HepG2 (cell line): ENCODE results near the gene TAS2R40. TPM values are rescaled to one million over a fixed set of nuclear protein-coding genes. Genes with fewer than 3 reads are reported as not detected.

Experiments used
- AHR ChIP-seq: IDR thresholded peaks from 2 replicates; pipeline ENCODE4 v1.6.1; 2018; ENCODE audit warnings: missing genetic modification reagents, missing compliant biosample characterization
- HHEX ChIP-seq: IDR thresholded peaks from 2 replicates; pipeline ENCODE4 v1.6.1; 2016; ENCODE audit warnings: control low read depth
- HMG20A ChIP-seq: IDR thresholded peaks from 2 replicates; pipeline ENCODE4 v1.6.1; 2016; ENCODE audit warnings: borderline replicate concordance
- HNRNPUL1 ChIP-seq: fragments of 200-400 bp; formaldehyde crosslinking; IDR thresholded peaks from 2 replicates; pipeline ENCODE4 v1.6.1; 2017; ENCODE audit warnings: low read depth, mild to moderate bottlenecking, low read length, moderate library complexity
- MED1 ChIP-seq: sonication (generic); formaldehyde crosslinking; IDR thresholded peaks from 2 replicates; pipeline ENCODE4 v1.4.0; 2020; ENCODE audit warnings: missing genetic modification reagents
- PHF20 ChIP-seq: sonication (generic); formaldehyde crosslinking; IDR thresholded peaks from 2 replicates; pipeline ENCODE4 v1.5.0; 2020; ENCODE audit warnings: mild to moderate bottlenecking, missing genetic modification reagents
- ZNF33B ChIP-seq: sonication (generic); formaldehyde crosslinking; IDR thresholded peaks from 2 replicates; pipeline ENCODE4 v1.5.1; 2020; ENCODE audit warnings: mild to moderate bottlenecking, missing genetic modification reagents
- polyA plus RNA-seq, 8 experiments: library from polyadenylated mRNA; depleted of rRNA in 3 of 8; stranded (reverse) in 7 of 8; unstranded in 1 of 8; fragments of >200 nt; fragmentation: Illumina TruSeq in 4 of 8; extraction: Trizol in 4 of 8; gene quantifications; 2 replicates each; pipeline versions ENCODE4 v1.2.1 to v1.2.3, GENCODE V29; 2011 to 2016; ENCODE audit warnings: low read depth in 4 of 8, missing spikeins in 1 of 8, mixed read lengths in 1 of 8; ENCODE audit not compliant: insufficient read depth in 1 of 8
- total RNA-seq, 5 experiments: library from RNA; depleted of rRNA; stranded (reverse); fragments of >200 nt; fragmentation: Illumina TruSeq; extraction: Trizol; gene quantifications; 2 replicates each; pipeline ENCODE4 v1.2.3, GENCODE V29; 2016; ENCODE audit warnings: low read depth in 1 of 5
- TF ChIP-seq, protein P1 (sequence below): sonication (generic); formaldehyde crosslinking; IDR thresholded peaks from 2 replicates; pipeline ENCODE4 v1.4.0; 2020; ENCODE audit warnings: missing genetic modification reagents
- TF ChIP-seq, protein P2 (sequence below): sonication (generic); formaldehyde crosslinking; IDR thresholded peaks from 2 replicates; pipeline ENCODE4 v1.4.0; 2020; ENCODE audit warnings: mild to moderate bottlenecking, missing genetic modification reagents
- TF ChIP-seq, protein P3 (sequence below): sonication (generic); formaldehyde crosslinking; IDR thresholded peaks from 2 replicates; pipeline ENCODE4 v1.4.0; 2020; ENCODE audit warnings: missing genetic modification reagents, borderline replicate concordance
- TF ChIP-seq, protein P4 (sequence below): sonication (generic); formaldehyde crosslinking; IDR thresholded peaks from 2 replicates; pipeline ENCODE4 v1.5.1; 2020; ENCODE audit warnings: mild to moderate bottlenecking, missing genetic modification reagents, moderate library complexity
- TF ChIP-seq, protein P5 (sequence below), 2 experiments: fragments of 450-650 bp in 1 of 2; sonication (generic) in 1 of 2; formaldehyde crosslinking in 1 of 2; IDR thresholded peaks; 2 replicates each; pipeline versions ENCODE4 v1.6.1 to v1.8.0; 2016 to 2022; ENCODE audit warnings: antibody characterized with exemption in 1 of 2, mild to moderate bottlenecking in 1 of 2, missing genetic modification reagents in 1 of 2

Gene TAS2R40
- total and polyA plus RNA-seq, 2 of the 13 experiments (the other 11 are each of a cell fraction or from before 2014, with no cell fraction given), result not detected

DNA sequence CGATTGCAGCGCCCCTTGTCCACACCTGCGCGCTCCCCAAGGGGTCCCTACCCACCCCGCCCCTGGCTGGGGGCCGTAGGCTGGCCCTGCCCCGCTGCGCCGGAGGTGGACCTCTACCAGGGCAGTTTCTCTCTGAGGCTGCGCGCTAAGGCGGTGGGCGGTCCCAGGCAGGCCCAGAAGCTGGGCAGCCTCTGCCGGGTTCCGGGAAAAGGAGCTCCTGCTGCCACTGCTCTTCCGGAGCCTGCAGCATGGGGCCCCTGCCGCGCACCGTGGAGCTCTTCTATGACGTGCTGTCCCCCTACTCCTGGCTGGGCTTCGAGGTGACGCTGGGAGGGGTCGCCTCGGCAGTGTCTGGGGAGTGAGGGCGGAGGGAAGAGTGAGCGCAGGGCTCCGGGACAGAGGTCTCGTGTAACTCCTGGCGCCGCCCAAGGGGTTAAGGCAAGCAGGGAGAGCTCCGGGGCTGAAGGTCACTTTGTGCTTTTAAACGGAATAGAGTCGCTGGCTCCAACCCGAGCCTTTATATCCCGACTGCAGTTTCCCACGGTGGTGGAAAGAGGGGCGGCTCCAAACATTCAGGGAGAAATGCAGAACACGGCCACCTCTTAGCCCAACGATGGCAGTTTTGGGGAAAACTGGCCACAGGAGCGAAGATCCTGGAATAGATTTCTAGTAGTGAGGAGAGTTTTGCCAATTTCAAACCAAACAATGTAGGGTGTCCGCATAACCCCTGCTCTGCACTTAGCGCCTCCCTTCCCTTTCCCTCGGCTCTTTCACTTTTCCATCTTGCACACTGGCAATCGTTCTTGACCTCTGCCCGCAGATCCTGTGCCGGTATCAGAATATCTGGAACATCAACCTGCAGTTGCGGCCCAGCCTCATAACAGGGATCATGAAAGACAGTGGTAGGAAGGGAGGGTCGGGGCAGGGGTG lies 41.7 kb downstream of the TAS2R40 start, which contains the start of gene GSTK1 (continued):
- TF ChIP-seq, protein P1, sequence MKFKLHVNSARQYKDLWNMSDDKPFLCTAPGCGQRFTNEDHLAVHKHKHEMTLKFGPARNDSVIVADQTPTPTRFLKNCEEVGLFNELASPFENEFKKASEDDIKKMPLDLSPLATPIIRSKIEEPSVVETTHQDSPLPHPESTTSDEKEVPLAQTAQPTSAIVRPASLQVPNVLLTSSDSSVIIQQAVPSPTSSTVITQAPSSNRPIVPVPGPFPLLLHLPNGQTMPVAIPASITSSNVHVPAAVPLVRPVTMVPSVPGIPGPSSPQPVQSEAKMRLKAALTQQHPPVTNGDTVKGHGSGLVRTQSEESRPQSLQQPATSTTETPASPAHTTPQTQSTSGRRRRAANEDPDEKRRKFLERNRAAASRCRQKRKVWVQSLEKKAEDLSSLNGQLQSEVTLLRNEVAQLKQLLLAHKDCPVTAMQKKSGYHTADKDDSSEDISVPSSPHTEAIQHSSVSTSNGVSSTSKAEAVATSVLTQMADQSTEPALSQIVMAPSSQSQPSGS (CRISPR knock-in tag), result peak; percentile 70; the same call in 1 of the 2 replicates
- TF ChIP-seq, protein P2, sequence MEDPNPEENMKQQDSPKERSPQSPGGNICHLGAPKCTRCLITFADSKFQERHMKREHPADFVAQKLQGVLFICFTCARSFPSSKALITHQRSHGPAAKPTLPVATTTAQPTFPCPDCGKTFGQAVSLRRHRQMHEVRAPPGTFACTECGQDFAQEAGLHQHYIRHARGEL (CRISPR knock-in tag), result no peak
- TF ChIP-seq HMG20A (no peak), PHF20 (CRISPR knock-in tag) (peak; percentile 88), HHEX (CRISPR knock-in tag) (no peak), HNRNPUL1 (no peak), AHR (no peak), ZNF33B (CRISPR knock-in tag) (0 out of 2 replicates have a peak, but pooled peaks have one; percentile 41), MED1 (CRISPR knock-in tag) (peak; percentile 58; the same call in 1 of the 2 replicates)
- TF ChIP-seq, protein P3, sequence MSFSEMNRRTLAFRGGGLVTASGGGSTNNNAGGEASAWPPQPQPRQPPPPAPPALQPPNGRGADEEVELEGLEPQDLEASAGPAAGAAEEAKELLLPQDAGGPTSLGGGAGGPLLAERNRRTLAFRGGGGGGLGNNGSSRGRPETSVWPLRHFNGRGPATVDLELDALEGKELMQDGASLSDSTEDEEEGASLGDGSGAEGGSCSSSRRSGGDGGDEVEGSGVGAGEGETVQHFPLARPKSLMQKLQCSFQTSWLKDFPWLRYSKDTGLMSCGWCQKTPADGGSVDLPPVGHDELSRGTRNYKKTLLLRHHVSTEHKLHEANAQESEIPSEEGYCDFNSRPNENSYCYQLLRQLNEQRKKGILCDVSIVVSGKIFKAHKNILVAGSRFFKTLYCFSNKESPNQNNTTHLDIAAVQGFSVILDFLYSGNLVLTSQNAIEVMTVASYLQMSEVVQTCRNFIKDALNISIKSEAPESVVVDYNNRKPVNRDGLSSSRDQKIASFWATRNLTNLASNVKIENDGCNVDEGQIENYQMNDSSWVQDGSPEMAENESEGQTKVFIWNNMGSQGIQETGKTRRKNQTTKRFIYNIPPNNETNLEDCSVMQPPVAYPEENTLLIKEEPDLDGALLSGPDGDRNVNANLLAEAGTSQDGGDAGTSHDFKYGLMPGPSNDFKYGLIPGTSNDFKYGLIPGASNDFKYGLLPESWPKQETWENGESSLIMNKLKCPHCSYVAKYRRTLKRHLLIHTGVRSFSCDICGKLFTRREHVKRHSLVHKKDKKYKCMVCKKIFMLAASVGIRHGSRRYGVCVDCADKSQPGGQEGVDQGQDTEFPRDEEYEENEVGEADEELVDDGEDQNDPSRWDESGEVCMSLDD (CRISPR knock-in tag), result peak; percentile 78; the same call in 1 of the 2 replicates
- TF ChIP-seq, protein P4, sequence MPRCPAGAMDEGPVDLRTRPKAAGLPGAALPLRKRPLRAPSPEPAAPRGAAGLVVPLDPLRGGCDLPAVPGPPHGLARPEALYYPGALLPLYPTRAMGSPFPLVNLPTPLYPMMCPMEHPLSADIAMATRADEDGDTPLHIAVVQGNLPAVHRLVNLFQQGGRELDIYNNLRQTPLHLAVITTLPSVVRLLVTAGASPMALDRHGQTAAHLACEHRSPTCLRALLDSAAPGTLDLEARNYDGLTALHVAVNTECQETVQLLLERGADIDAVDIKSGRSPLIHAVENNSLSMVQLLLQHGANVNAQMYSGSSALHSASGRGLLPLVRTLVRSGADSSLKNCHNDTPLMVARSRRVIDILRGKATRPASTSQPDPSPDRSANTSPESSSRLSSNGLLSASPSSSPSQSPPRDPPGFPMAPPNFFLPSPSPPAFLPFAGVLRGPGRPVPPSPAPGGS (CRISPR knock-in tag), result no peak; the same call in none of the 2 replicates
- TF ChIP-seq, protein P5, sequence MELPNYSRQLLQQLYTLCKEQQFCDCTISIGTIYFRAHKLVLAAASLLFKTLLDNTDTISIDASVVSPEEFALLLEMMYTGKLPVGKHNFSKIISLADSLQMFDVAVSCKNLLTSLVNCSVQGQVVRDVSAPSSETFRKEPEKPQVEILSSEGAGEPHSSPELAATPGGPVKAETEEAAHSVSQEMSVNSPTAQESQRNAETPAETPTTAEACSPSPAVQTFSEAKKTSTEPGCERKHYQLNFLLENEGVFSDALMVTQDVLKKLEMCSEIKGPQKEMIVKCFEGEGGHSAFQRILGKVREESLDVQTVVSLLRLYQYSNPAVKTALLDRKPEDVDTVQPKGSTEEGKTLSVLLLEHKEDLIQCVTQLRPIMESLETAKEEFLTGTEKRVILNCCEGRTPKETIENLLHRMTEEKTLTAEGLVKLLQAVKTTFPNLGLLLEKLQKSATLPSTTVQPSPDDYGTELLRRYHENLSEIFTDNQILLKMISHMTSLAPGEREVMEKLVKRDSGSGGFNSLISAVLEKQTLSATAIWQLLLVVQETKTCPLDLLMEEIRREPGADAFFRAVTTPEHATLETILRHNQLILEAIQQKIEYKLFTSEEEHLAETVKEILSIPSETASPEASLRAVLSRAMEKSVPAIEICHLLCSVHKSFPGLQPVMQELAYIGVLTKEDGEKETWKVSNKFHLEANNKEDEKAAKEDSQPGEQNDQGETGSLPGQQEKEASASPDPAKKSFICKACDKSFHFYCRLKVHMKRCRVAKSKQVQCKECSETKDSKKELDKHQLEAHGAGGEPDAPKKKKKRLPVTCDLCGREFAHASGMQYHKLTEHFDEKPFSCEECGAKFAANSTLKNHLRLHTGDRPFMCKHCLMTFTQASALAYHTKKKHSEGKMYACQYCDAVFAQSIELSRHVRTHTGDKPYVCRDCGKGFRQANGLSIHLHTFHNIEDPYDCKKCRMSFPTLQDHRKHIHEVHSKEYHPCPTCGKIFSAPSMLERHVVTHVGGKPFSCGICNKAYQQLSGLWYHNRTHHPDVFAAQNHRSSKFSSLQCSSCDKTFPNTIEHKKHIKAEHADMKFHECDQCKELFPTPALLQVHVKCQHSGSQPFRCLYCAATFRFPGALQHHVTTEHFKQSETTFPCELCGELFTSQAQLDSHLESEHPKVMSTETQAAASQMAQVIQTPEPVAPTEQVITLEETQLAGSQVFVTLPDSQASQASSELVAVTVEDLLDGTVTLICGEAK (IDR thresholded peaks at IDR 0.05), result no peak
- TF ChIP-seq, protein P5 (CRISPR knock-in tag; IDR thresholded peaks at IDR 0.05), result no peak
